ENCODE measurements around the gene DUSP12.

DUSP12 gene

DNA sequence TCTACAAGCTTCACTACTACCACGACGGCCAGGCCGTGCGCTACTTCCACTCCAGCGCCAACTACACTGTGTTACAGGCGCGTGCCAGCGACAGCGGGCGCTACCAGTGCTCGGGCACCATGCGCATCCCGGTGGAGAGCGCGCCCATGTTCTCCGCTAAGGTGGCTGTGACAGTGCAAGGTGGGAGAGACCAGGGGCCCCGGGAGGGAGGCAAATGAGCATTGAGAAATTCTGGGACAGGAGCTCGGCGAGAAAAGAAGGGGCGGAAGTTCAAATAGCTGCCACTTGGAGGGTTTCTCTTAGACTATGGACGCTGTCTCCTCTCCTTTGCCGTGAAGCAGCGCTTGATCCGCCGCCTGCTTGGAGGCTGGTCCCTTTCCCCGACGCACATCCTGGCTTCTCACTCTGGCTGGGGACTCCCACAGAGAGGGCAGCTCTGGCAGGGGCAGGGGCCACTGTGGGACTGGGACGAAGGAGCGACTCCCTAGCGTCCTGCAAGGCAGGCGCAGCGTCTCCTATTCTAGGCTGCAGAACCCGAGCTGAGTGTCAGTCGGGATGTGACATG is 23.6 kb upstream of the DUSP12 start:
- H3K27ac Mint-ChIP-seq = peak overlapping the region; percentile 76 to 96 (median 91)
- peak overlapping the region; percentile 93 to 96 (median 96) for H3K4me3 Mint-ChIP-seq
- H3K27me3 Mint-ChIP-seq (ENCODE audit: low read depth) = peaks cover 55% of the 10 kb centered on the region
- TF ChIP-seq CTCF (IDR thresholded peaks at IDR 0.05; ENCODE audit: unreplicated experiment in 3 of 3) = peak; percentile 43 to 57 (median 52)
- no peaks in the 10 kb centered on the region for H3K36me3 Mint-ChIP-seq (ENCODE audit: low read depth)
- peaks cover 5% of the 10 kb centered on the region for H3K4me1 Mint-ChIP-seq
- no peaks in the 10 kb centered on the region for H3K9me3 Mint-ChIP-seq

DNA sequence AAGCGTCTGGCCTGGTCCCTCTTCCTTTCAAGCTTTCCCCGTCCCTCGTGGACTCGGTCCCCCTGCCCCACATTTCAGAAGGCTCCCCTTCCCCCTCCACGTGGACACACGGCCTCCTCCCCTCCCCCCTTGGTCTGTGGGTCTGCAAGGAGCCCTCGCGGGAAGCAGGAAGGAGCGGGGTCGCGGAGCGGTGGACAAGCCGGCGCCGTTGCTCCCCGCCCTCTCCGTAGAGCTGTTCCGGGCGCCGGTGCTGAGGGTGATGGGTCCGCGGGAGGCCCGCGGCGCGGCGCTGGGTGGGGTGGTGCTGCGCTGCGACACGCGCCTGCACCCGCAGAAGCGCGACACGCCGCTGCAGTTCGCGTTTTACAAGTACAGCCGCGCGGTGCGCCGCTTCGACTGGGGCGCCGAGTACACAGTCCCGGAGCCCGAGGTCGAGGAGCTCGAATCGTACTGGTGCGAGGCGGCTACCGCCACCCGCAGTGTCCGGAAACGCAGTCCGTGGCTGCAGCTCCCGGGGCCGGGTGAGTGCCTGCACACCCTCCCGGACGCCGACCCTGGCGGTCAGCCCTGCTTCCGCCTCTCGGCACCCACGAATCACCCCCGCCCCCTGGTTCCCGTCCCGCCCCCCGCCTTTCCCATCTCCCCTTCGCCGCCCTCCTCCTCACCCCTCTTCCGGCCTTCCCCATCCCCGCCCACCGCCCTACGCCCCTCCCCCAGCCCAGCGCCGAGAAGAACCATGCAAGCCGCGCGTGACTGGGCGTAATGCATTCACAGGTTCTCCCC is 22.9 kb upstream of the DUSP12 start:
- no peak for TF ChIP-seq CTCF (IDR thresholded peaks at IDR 0.05; ENCODE audit: unreplicated experiment in 3 of 3)
- peaks cover 5% of the 10 kb centered on the region for H3K4me1 Mint-ChIP-seq
- no peaks in the 10 kb centered on the region for H3K36me3 Mint-ChIP-seq (ENCODE audit: low read depth)
- H3K4me3 Mint-ChIP-seq = peak overlapping the region; percentile 93 to 96 (median 96)
- peaks cover 52% of the 10 kb centered on the region for H3K27me3 Mint-ChIP-seq (ENCODE audit: low read depth)
- peak overlapping the region; percentile 86 to 96 (median 91) for H3K27ac Mint-ChIP-seq
- no peaks in the 10 kb centered on the region for H3K9me3 Mint-ChIP-seq

DNA sequence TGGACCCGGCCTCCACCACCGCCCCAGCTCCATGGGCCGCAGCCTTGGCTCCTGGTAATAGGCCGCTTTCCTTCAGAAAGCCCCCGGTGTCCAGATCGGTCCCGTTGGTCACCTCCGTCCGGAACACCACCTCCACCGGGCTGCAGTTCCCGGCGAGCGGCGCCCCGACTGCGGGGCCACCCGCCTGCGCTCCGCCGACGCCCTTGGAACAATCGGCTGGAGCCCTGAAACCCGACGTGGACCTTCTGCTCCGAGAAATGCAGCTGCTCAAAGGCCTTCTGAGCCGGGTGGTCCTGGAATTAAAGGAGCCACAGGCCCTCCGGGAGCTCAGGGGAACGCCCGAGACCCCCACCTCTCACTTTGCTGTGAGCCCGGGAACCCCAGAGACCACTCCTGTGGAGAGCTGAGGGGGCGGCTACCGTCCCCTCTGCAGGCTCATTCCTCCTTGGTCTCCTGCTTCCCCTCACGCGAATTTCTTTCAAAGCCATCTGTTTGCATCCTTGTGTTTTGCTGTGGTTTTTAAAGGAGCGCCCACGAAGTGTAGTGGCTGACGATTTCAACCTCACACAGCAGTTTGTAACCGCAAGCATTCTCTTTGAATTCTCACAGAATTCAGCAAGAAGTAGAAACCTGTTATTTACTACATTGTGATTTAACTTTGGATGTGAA is 22.2 kb upstream of the DUSP12 start:
- TF ChIP-seq CTCF (IDR thresholded peaks at IDR 0.05; ENCODE audit: unreplicated experiment in 3 of 3) = no peak

DNA sequence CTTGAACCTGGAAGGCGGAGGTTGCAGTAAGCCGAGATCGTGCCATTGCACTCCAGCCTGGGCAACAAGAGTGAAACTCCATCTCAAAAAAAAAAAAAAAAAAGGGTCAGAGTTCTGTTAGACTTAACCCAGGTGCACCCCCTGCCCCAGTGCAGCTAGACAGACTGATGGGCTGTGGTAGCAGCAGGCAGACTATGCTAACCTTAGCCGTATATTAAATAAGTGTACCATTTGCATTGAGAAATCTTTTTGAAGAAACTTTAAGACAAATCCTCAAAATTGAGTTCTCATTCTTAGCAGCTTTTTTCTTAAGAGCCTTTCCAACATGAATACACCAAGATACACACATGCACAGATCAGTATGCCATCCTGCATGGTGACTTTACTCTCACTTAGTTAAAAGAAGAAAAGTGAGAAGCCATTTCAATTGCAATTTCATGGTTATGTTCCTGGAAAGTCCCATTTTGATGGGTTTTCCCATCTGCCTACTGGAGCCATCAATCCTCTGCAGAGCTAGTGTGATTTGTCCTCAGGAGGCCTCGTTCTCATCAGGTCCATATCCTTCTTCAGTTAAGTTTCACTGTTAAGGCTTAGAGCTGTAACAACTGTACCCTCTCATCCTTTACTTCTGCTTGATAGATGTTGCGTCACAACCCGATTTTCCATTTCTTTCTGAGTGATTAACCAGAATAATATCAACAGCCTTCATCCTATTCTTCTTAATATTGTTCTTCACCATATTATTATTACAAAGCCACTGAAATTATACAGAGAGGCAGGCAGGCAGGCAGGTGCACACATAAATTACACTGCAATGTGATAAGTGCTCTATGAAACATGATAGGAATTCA is 21.0 kb upstream of the DUSP12 start:
- no peak for TF ChIP-seq CTCF (IDR thresholded peaks at IDR 0.05; ENCODE audit: unreplicated experiment in 3 of 3)
- Mint-ChIP-seq H3K36me3 (ENCODE audit: low read depth) (no peaks in the 10 kb centered on the region), H3K27me3 (ENCODE audit: low read depth) (peaks cover 34% of the 10 kb centered on the region), H3K9me3 (no peaks in the 10 kb centered on the region), H3K4me1 (peaks cover 5% of the 10 kb centered on the region), H3K4me3 (peak overlapping the region; percentile 60 to 93 (median 61)), H3K27ac (peak overlapping the region in 1 of 3 experiments; percentile 57)

More for the DNA sequence above, 22.2 kb upstream of the DUSP12 start:
- peak overlapping the region; percentile 86 to 99 (median 91) for H3K27ac Mint-ChIP-seq
- H3K9me3 Mint-ChIP-seq = no peaks in the 10 kb centered on the region
- peaks cover 46% of the 10 kb centered on the region for H3K27me3 Mint-ChIP-seq (ENCODE audit: low read depth)
- H3K4me1 Mint-ChIP-seq = peaks cover 5% of the 10 kb centered on the region
- H3K36me3 Mint-ChIP-seq (ENCODE audit: low read depth) = no peaks in the 10 kb centered on the region
- peak overlapping the region; percentile 93 to 96 (median 96) for H3K4me3 Mint-ChIP-seq

DNA sequence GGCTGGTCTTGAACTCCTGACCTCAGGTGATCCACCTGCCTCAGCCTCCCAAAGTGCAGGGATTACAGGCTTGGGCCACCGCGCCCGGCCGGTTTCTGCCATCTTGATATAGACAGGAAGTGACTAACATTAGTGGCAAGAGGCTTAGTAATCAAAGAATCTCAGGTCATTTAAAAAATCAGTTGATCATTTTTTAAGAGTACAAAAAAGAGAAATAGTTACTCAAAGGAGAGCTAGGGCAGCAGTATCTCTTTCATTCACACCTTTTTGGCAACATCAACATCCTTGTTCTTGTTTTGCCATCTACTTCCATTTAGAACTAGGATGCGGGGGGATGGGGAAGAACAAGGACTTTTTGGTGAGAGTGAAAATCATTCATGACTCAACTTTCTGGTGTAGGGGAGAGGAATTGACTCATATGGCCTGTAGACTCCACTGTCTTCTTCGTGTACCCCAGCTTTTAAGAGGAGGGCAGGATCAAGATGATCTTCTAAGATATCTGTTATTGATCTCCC is 19.5 kb upstream of the DUSP12 start:
- H3K27ac Mint-ChIP-seq = no peak overlapping the region
- peaks cover 28% of the 10 kb centered on the region for H3K27me3 Mint-ChIP-seq (ENCODE audit: low read depth)
- H3K4me3 Mint-ChIP-seq = peak overlapping the region in 1 of 3 experiments; percentile 3
- no peaks in the 10 kb centered on the region for H3K36me3 Mint-ChIP-seq (ENCODE audit: low read depth)
- peaks cover 5% of the 10 kb centered on the region for H3K4me1 Mint-ChIP-seq
- no peaks in the 10 kb centered on the region for H3K9me3 Mint-ChIP-seq
- no peak for TF ChIP-seq CTCF (IDR thresholded peaks at IDR 0.05; ENCODE audit: unreplicated experiment in 3 of 3)

All from nephron (organoid).